Loucy (cell line): ENCODE results near the gene TLX2.

Experiments used
- H2AFZ ChIP-seq: fragments of 200-600 bp; sonication (generic); 2 replicates; pipeline ENCODE4 v1.6.0; 2016; ENCODE audit warnings: antibody characterized with exemption, mild to moderate bottlenecking, low read length, moderate library complexity
- H3F3A ChIP-seq: fragments of 200-600 bp; 2 replicates; pipeline ENCODE4 v1.6.0; 2016; ENCODE audit warnings: antibody characterized with exemption, low read depth, mild to moderate bottlenecking
- H3K27me3 ChIP-seq: fragments of 200-600 bp; sonication (generic); 2 replicates; pipeline ENCODE4 v1.6.1; 2014; ENCODE audit warnings: low read length, mild to moderate bottlenecking; ENCODE audit not compliant: insufficient read depth, poor library complexity, severe bottlenecking
- H3K36me3 ChIP-seq: fragments of 200-600 bp; sonication (generic); 2 replicates; pipeline ENCODE4 v1.6.1; 2016; ENCODE audit warnings: low read length; ENCODE audit not compliant: insufficient read depth
- H3K4me1 ChIP-seq: fragments of 200-600 bp; sonication (generic); 2 replicates; pipeline ENCODE4 v1.5.1; 2014; ENCODE audit warnings: low read length, mild to moderate bottlenecking; ENCODE audit not compliant: insufficient read depth, poor library complexity, severe bottlenecking
- H3K4me2 ChIP-seq: fragments of 200-600 bp; sonication (generic); 2 replicates; pipeline ENCODE4 v1.6.0; 2014; ENCODE audit warnings: antibody characterized with exemption, low read length, low read depth, mild to moderate bottlenecking; ENCODE audit not compliant: poor library complexity, severe bottlenecking
- H3K4me3 ChIP-seq: fragments of 200-600 bp; sonication (generic); 2 replicates; pipeline ENCODE4 v1.5.1; 2014; ENCODE audit warnings: low read length, mild to moderate bottlenecking, mixed read lengths; ENCODE audit not compliant: poor library complexity, severe bottlenecking
- H3K79me2 ChIP-seq: fragments of 200-600 bp; sonication (generic); 2 replicates; pipeline ENCODE4 v1.6.1; 2014; ENCODE audit warnings: low read length; ENCODE audit not compliant: insufficient read depth
- H3K9ac ChIP-seq: fragments of 200-600 bp; sonication (generic); 2 replicates; pipeline ENCODE4 v1.6.0; 2014; ENCODE audit warnings: mild to moderate bottlenecking, low read depth, low read length, moderate library complexity; ENCODE audit not compliant: poor library complexity, severe bottlenecking
- H3K9me2 ChIP-seq: fragments of 200-600 bp; sonication (generic); replicated peaks from 2 replicates; pipeline ENCODE4 v1.6.1; 2016; ENCODE audit warnings: low read depth, low read length, mixed read lengths
- H3K9me3 ChIP-seq: fragments of 200-600 bp; sonication (generic); 2 replicates; pipeline ENCODE4 v1.6.1; 2014; ENCODE audit warnings: mild to moderate bottlenecking, antibody characterized with exemption, low read length, low read depth; ENCODE audit not compliant: insufficient read depth
- H4K20me1 ChIP-seq: fragments of 200-600 bp; sonication (generic); 2 replicates; pipeline ENCODE4 v1.6.0; 2014; ENCODE audit warnings: antibody characterized with exemption, low read length, mild to moderate bottlenecking; ENCODE audit not compliant: insufficient read depth, poor library complexity, severe bottlenecking
- CTCF ChIP-seq: fragments of 200-600 bp; sonication (generic); conservative IDR thresholded peaks from 2 replicates; pipeline ENCODE4 v1.5.1; 2014; ENCODE audit warnings: mild to moderate bottlenecking, antibody characterized with exemption, low read length
- EZH2phosphoT487 ChIP-seq: fragments of 200-600 bp; IDR thresholded peaks from 2 replicates; pipeline ENCODE4 v1.6.1; 2018; ENCODE audit warnings: antibody characterized with exemption, mild to moderate bottlenecking, moderate library complexity, borderline replicate concordance

Gene TLX2

GRCh38 chr2:74556831-74557370 lies 42.7 kb downstream of the TLX2 start:
- Histone ChIP-seq H3F3A (no peaks in the 10 kb centered on the region), H3K27me3 (no peaks in the 10 kb centered on the region), H2AFZ (no peak overlapping the region), H3K9ac (peak overlapping the region; percentile 97), H3K9me3 (no peaks in the 10 kb centered on the region), H3K36me3 (no peaks in the 10 kb centered on the region), H4K20me1 (peaks cover 9% of the 10 kb centered on the region), H3K4me2 (peak overlapping the region; percentile 13), H3K4me1 (peaks cover 42% of the 10 kb centered on the region), H3K79me2 (peaks cover 26% of the 10 kb centered on the region), H3K9me2 (no peaks in the 10 kb centered on the region), H3K4me3 (no peak overlapping the region)
- TF ChIP-seq EZH2phosphoT487 (no peak), CTCF (no peak)

DNA sequence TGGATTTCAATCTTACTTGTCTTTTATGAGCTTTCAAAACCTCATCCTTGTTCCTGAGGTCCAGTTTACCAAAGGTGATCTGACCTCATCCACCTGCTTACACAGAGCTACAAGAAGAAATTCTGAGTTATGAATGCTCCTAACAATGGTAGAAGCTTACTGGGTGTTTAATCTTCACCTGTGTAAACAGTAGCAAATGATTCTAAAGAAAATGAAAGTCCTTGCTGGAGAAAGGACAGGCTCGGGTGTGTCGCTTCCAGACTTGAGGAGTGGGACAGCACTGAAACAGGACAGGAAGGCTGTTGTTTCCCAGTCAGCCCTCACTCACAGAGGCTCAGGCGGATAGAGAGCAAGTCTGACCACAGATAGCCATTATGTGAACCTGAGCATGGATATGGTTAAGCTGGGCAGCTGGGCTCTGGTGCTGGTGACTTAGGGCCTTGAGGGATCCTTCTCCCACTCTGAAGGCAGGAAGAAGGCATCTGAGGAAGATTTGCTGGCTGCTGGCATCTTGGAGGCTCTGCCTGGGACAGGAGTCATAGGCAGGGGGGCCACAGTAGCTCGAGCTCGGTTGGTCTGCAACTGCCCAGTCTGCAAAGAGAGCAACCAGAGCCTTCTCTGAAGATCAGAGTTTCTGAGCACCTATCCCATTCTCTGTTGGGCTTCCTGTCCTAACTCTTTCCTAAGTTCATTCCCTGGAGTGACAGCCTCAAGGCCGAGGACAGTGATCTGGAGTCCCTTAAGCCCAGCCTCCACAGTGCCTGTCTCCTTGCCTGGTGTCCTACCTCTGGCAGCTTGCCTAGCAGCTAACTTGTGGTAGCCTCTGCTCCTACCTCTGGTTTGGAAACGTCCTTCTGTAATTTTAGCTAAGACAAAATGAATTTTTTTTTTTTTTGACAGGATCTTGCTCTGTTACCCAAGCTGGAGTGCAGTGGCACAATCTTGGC lies 44.3 kb downstream of the TLX2 start:
- H3K36me3 ChIP-seq = no peaks in the 10 kb centered on the region
- H3K79me2 ChIP-seq = peaks cover 26% of the 10 kb centered on the region
- peaks cover 43% of the 10 kb centered on the region for H3K4me1 ChIP-seq
- no peaks in the 10 kb centered on the region for H3F3A ChIP-seq
- H3K9me3 ChIP-seq = no peaks in the 10 kb centered on the region
- no peaks in the 10 kb centered on the region for H3K9me2 ChIP-seq
- no peaks in the 10 kb centered on the region for H3K27me3 ChIP-seq
- no peak overlapping the region for H3K4me3 ChIP-seq
- TF ChIP-seq CTCF (no peak), EZH2phosphoT487 (no peak)
- peaks cover 9% of the 10 kb centered on the region for H4K20me1 ChIP-seq
- H2AFZ ChIP-seq = no peak overlapping the region
- no peak overlapping the region for H3K9ac ChIP-seq
- no peak overlapping the region for H3K4me2 ChIP-seq

DNA sequence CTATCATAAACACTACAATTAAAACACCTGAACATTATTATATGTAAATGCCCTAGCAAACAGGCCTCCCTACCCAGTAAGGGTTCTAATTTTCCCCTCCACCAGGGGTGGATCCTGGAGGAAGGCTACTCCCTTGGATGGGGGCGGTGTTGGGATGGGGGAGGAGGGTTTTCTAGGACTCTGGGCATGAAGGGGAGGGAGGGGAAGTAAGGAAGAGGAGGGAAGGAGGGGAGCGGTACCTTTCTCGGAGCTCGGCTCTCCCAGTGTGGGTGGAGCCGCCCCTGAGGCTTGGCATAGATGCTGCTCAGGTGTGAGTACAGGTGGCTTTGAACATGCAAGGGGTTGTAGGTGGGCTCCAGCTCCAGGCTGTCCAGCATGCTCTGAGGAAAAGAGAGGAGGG lies 45.7 kb downstream of the TLX2 start:
- Histone ChIP-seq H3K9me2 (no peaks in the 10 kb centered on the region), H3K36me3 (no peaks in the 10 kb centered on the region), H3K4me3 (no peak overlapping the region), H3F3A (no peaks in the 10 kb centered on the region), H2AFZ (no peak overlapping the region), H3K4me2 (no peak overlapping the region), H3K4me1 (peaks cover 38% of the 10 kb centered on the region), H3K9me3 (no peaks in the 10 kb centered on the region), H3K9ac (no peak overlapping the region), H3K27me3 (no peaks in the 10 kb centered on the region), H4K20me1 (peaks cover 9% of the 10 kb centered on the region), H3K79me2 (peaks cover 16% of the 10 kb centered on the region)
- TF ChIP-seq EZH2phosphoT487 (no peak), CTCF (no peak)
